Measurements from ENCODE around the gene TECPR1.

TECPR1 gene

DNA sequence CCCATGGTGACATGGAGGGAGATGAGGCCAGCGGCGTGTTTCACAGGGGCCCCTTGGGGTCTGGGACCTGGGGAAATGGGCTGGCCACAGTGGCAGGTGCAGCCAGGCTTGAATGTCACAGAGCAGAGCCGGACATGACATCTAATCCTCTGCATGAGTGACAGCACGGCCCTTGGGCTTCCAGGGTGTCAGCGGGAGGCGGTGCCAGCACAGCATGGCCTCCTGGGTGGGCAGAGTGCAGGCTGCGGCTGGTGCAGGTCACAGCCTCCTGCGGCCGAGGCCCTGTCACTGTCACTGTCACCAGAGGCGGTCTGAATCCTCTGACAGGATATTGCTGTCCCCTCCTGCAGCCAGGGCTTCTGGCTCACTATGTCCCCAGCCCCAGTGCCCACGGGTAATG lies 22.6 kb downstream of the TECPR1 start:
- TF ChIP-seq ZSCAN23 (tag by site-specific recombination; IDR thresholded peaks at IDR 0.05) (no peak), MEIS1 (CRISPR knock-in tag; IDR thresholded peaks at IDR 0.05; ENCODE audit: borderline replicate concordance) (no peak), HOXC10 (CRISPR knock-in tag; IDR thresholded peaks at IDR 0.05) (no peak), ZIC2 (tag by site-specific recombination; IDR thresholded peaks at IDR 0.05) (peak; percentile 20; the same call in 1 of the 2 replicates)
- Histone ChIP-seq H3K36me3 (ENCODE audit: control insufficient read depth in 2 of 2, insufficient read depth in 1 of 2, low read length in 2 of 2) (peaks cover 3 to 4% of the 10 kb centered on the region in 2 experiments; a peak in 2 of 3 replicates), H3K4me1 (ENCODE audit: control insufficient read depth, insufficient read depth, low read length) (no peaks in the 10 kb centered on the region), H3K27ac (ENCODE audit: extremely low read depth, low read depth, low read length) (no peak overlapping the region), H3K4me3 (ENCODE audit: low read depth, low read length) (no peak overlapping the region), H3K9me3 (ENCODE audit: control insufficient read depth, insufficient read depth, low read depth, low read length) (no peaks in the 10 kb centered on the region)
- CTCF ChIA-PET = no interaction called here
- POLR2A ChIA-PET = no interaction called here

DNA sequence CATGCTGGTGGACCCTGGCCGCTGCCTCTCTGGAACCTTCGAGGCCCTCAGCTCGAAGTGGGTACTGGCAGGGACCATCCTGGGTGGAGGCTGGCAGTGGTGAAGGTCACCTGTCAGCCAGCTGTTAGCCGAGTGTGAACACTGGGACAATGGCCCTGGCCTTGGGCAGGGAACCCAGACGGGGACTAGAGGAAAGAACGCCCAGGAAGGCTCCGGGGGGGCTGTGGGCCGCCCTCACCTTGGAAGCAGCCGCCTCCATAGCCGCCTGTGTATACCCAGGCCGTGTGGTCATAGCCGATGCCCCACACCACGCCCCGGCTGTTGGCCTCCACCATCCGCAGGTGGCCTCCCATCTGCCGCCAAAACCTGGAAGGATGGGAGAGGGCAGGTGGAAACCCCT lies 23.2 kb downstream of the TECPR1 start:
- TF ChIP-seq TRIM28 (IDR thresholded peaks at IDR 0.05; ENCODE audit: borderline replicate concordance, low read length) (no peak), ZNF76 (tag by site-specific recombination; IDR thresholded peaks at IDR 0.05; ENCODE audit: borderline replicate concordance, low read depth) (no peak), ZNF621 (tag by site-specific recombination; IDR thresholded peaks at IDR 0.05) (no peak), ZNF626 (tag by site-specific recombination; IDR thresholded peaks at IDR 0.05) (no peak), KLF10 (tag by site-specific recombination; IDR thresholded peaks at IDR 0.05) (no peak), FEZF1 (tag by site-specific recombination; IDR thresholded peaks at IDR 0.05) (no peak), MEIS1 (CRISPR knock-in tag; IDR thresholded peaks at IDR 0.05; ENCODE audit: borderline replicate concordance) (no peak), ZSCAN23 (tag by site-specific recombination; IDR thresholded peaks at IDR 0.05) (no peak), ZBTB8A (tag by site-specific recombination; IDR thresholded peaks at IDR 0.05) (no peak)
- TF ChIP-seq, protein P1, sequence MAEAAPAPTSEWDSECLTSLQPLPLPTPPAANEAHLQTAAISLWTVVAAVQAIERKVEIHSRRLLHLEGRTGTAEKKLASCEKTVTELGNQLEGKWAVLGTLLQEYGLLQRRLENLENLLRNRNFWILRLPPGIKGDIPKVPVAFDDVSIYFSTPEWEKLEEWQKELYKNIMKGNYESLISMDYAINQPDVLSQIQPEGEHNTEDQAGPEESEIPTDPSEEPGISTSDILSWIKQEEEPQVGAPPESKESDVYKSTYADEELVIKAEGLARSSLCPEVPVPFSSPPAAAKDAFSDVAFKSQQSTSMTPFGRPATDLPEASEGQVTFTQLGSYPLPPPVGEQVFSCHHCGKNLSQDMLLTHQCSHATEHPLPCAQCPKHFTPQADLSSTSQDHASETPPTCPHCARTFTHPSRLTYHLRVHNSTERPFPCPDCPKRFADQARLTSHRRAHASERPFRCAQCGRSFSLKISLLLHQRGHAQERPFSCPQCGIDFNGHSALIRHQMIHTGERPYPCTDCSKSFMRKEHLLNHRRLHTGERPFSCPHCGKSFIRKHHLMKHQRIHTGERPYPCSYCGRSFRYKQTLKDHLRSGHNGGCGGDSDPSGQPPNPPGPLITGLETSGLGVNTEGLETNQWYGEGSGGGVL (tag by site-specific recombination; IDR thresholded peaks at IDR 0.05) = no peak
- TF ChIP-seq, protein P2, sequence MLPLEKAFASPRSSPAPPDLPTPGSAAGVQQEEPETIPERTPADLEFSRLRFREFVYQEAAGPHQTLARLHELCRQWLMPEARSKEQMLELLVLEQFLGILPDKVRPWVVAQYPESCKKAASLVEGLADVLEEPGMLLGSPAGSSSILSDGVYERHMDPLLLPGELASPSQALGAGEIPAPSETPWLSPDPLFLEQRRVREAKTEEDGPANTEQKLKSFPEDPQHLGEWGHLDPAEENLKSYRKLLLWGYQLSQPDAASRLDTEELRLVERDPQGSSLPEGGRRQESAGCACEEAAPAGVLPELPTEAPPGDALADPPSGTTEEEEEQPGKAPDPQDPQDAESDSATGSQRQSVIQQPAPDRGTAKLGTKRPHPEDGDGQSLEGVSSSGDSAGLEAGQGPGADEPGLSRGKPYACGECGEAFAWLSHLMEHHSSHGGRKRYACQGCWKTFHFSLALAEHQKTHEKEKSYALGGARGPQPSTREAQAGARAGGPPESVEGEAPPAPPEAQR (tag by site-specific recombination; IDR thresholded peaks at IDR 0.05) = no peak
- TF ChIP-seq, protein P3, sequence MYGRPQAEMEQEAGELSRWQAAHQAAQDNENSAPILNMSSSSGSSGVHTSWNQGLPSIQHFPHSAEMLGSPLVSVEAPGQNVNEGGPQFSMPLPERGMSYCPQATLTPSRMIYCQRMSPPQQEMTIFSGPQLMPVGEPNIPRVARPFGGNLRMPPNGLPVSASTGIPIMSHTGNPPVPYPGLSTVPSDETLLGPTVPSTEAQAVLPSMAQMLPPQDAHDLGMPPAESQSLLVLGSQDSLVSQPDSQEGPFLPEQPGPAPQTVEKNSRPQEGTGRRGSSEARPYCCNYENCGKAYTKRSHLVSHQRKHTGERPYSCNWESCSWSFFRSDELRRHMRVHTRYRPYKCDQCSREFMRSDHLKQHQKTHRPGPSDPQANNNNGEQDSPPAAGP (tag by site-specific recombination; IDR thresholded peaks at IDR 0.05) = no peak
- ChIA-PET CTCF (interaction anchor here (0.6 kb wide), 1 partner anchor 121 kb away, joined by 3 read pairs; no protein-coding TSS in a partner anchor), POLR2A (no interaction called here)
- no peak overlapping the region for H3K27ac ChIP-seq (ENCODE audit: extremely low read depth, low read depth, low read length)
- H3K9me3 ChIP-seq (ENCODE audit: control insufficient read depth, insufficient read depth, low read depth, low read length) = no peaks in the 10 kb centered on the region
- no peak overlapping the region for H3K4me3 ChIP-seq (ENCODE audit: low read depth, low read length)
- peaks cover 3 to 4% of the 10 kb centered on the region in 2 experiments; a peak in 2 of 3 replicates for H3K36me3 ChIP-seq (ENCODE audit: control insufficient read depth in 2 of 2, insufficient read depth in 1 of 2, low read length in 2 of 2)
- H3K4me1 ChIP-seq (ENCODE audit: control insufficient read depth, insufficient read depth, low read length) = no peaks in the 10 kb centered on the region

DNA sequence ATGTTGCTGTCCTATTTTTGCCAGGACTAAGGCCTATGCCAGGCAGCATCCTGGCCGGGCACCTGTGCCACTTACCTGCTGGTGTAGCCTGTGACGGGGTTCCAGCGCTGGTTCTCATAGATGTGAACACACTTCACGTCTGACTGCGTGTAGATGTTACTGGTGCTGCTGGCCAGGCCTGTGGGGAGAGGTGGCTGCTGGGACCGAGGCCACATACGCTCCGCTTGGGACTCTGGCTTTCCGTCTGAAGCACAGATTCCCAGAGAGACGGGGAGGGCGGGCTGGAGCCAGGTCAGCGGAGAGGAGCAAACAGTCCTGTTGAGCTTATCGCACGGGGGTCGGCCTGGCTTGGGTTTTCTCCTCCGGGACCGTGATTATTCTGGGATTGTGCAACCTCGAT lies 24.1 kb downstream of the TECPR1 start:
- TF ChIP-seq MYNN (tag by site-specific recombination; IDR thresholded peaks at IDR 0.05; ENCODE audit: borderline replicate concordance) (no peak), ZNF701 (tag by site-specific recombination; IDR thresholded peaks at IDR 0.05) (no peak), PRDM1 (tag by site-specific recombination; IDR thresholded peaks at IDR 0.05) (no peak), MEIS1 (CRISPR knock-in tag; IDR thresholded peaks at IDR 0.05; ENCODE audit: borderline replicate concordance) (no peak), ZEB2 (tag by site-specific recombination; IDR thresholded peaks at IDR 0.05) (no peak), IKZF3 (tag by site-specific recombination; IDR thresholded peaks at IDR 0.05) (no peak), ZNF19 (tag by site-specific recombination; IDR thresholded peaks at IDR 0.05; ENCODE audit: low read depth) (no peak), ZNF610 (tag by site-specific recombination; IDR thresholded peaks at IDR 0.05; ENCODE audit: borderline replicate concordance) (no peak), ZNF785 (tag by site-specific recombination; IDR thresholded peaks at IDR 0.05) (no peak), ZNF157 (tag by site-specific recombination; IDR thresholded peaks at IDR 0.05) (no peak)
- TF ChIP-seq, protein P4, sequence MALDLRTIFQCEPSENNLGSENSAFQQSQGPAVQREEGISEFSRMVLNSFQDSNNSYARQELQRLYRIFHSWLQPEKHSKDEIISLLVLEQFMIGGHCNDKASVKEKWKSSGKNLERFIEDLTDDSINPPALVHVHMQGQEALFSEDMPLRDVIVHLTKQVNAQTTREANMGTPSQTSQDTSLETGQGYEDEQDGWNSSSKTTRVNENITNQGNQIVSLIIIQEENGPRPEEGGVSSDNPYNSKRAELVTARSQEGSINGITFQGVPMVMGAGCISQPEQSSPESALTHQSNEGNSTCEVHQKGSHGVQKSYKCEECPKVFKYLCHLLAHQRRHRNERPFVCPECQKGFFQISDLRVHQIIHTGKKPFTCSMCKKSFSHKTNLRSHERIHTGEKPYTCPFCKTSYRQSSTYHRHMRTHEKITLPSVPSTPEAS (tag by site-specific recombination; IDR thresholded peaks at IDR 0.05) = no peak
- TF ChIP-seq, protein P5, sequence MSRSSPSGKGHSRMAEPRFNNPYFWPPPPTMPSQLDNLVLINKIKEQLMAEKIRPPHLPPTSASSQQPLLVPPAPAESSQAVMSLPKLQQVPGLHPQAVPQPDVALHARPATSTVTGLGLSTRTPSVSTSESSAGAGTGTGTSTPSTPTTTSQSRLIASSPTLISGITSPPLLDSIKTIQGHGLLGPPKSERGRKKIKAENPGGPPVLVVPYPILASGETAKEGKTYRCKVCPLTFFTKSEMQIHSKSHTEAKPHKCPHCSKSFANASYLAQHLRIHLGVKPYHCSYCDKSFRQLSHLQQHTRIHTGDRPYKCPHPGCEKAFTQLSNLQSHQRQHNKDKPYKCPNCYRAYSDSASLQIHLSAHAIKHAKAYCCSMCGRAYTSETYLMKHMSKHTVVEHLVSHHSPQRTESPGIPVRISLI (tag by site-specific recombination; IDR thresholded peaks at IDR 0.05) = no peak
- POLR2A ChIA-PET = no interaction called here
- Histone ChIP-seq H3K4me3 (ENCODE audit: low read depth, low read length) (no peak overlapping the region), H3K36me3 (ENCODE audit: control insufficient read depth in 2 of 2, insufficient read depth in 1 of 2, low read length in 2 of 2) (peaks cover 3 to 4% of the 10 kb centered on the region in 2 experiments; a peak in 2 of 3 replicates), H3K27ac (ENCODE audit: extremely low read depth, low read depth, low read length) (no peak overlapping the region), H3K4me1 (ENCODE audit: control insufficient read depth, insufficient read depth, low read length) (no peaks in the 10 kb centered on the region), H3K9me3 (ENCODE audit: control insufficient read depth, insufficient read depth, low read depth, low read length) (no peaks in the 10 kb centered on the region)
- CTCF ChIA-PET = interaction anchor here (0.7 kb wide), 1 partner anchor 14 kb away, joined by 3 read pairs; no protein-coding TSS in a partner anchor

Data from HEK293 (cell line).